Measurements from ENCODE around the gene HOXB13. TPM values are rescaled to one million over a fixed set of nuclear protein-coding genes. Genes with fewer than 3 reads are reported as not detected.

Gene HOXB13
- total and polyA plus RNA-seq, 2 of the 4 experiments (the other 2 are of a cell fraction): not detected

DNA sequence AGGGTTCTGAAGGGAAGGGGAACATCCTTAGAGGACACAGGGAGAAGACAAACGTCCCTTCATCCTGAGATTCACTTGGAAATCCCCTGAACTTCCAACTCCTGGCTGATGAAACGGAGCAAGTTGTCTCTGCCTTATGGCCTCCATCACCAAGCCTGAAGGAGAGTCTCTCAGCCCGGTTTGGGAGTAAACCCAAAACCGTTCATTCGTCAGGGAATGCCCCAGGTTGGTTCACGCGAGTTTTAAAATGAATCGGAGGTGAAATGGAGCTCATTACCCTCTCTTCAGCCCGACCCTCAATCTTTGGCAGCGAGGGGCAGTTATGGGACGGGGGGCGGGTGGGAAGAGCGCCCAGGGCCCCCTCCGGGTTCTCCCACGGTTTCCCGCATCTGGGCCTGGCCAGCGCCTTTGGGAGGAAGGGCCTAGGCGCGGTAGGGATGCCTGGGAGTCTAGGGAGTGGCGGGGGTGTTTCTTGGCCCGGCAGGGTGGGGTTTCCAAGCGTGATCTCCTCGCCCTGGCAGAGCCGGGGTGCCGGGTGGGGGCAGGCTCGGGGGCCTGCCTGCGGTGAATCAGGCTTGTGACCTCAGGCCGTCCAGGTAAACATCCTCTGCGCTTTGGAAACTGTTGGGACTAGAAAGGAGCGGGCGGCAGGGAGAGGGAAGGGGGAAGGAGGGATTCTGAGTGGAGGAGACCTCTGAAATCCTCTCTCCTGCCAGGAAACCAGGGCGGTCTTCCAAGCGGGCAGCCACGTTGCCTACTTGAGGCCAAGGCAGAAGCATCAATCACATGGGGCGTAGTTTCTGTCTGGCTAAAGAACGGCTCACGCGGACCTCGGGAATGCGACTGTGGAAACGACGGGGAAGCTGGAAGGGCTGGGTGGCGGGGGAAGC, 24.1 kb upstream of the HOXB13 start (continued):
- no peak for TF ChIP-seq CEBPB (IDR thresholded peaks at IDR 0.05; ENCODE audit: low read depth, low read length)

GRCh38 chr17:48751733-48752398, 23.3 kb upstream of the HOXB13 start:
- CTCF ChIA-PET: interaction anchor here (0.6 to 0.8 kb wide), 2 partner anchors 39 to 42 kb away, joined by 3 to 7 read pairs; no protein-coding TSS in a partner anchor
- dilution Hi-C loops (cut with HindIII; ENCODE audit: low sequenced_read_pairs, unreplicated experiment): no loop called here
- H4K20me1 ChIP-seq (ENCODE audit: insufficient read depth, low read length): peaks cover 23% of the 10 kb centered on the region; the same call in 1 of the 2 replicates
- TF ChIP-seq MAFK (IDR thresholded peaks at IDR 0.05; ENCODE audit: low read depth, low read length) (no peak), NFE2L2 (IDR thresholded peaks at IDR 0.05; ENCODE audit: low read depth, low read length) (no peak), RFX5 (IDR thresholded peaks at IDR 0.05; ENCODE audit: low read depth, low read length) (no peak), USF2 (IDR thresholded peaks at IDR 0.05; ENCODE audit: low read depth, low read length) (no peak), CEBPB (IDR thresholded peaks at IDR 0.05; ENCODE audit: low read depth, low read length) (no peak), MXI1 (IDR thresholded peaks at IDR 0.05; ENCODE audit: borderline replicate concordance, low read depth, low read length) (no peak), FOS (IDR thresholded peaks at IDR 0.05; ENCODE audit: low read depth, low read length) (no peak), POLR2A (IDR thresholded peaks at IDR 0.05; ENCODE audit: low read depth, low read length) (no peak), CTCF (conservative IDR thresholded peaks at IDR 0.05; ENCODE audit: low read depth, low read length) (no peak), RAD21 (IDR thresholded peaks at IDR 0.05; ENCODE audit: low read length) (no peak)
- TF ChIP-seq, protein P1, sequence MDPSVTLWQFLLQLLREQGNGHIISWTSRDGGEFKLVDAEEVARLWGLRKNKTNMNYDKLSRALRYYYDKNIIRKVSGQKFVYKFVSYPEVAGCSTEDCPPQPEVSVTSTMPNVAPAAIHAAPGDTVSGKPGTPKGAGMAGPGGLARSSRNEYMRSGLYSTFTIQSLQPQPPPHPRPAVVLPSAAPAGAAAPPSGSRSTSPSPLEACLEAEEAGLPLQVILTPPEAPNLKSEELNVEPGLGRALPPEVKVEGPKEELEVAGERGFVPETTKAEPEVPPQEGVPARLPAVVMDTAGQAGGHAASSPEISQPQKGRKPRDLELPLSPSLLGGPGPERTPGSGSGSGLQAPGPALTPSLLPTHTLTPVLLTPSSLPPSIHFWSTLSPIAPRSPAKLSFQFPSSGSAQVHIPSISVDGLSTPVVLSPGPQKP (IDR thresholded peaks at IDR 0.05; ENCODE audit: borderline replicate concordance, low read depth, low read length): no peak

More at GRCh38 chr17:48751733-48752398, 23.3 kb upstream of the HOXB13 start:
- intact Hi-C loops (cut with micrococcal nuclease) (no loop called here), in situ Hi-C loops (cut with MboI; ENCODE audit: low sequenced_read_pairs) (loop anchor here (25.0 kb wide), 1 partner anchor 365 kb away; no protein-coding TSS in a partner anchor)
- no peaks in the 10 kb centered on the region for H3K4me1 ChIP-seq (ENCODE audit: control insufficient read depth, insufficient read depth, low read length)
- WGBS, 2 experiments (ENCODE audit: extremely low coverage in 2 of 2, insufficient read length in 1 of 2): 7% methylated on average over 6 of the region's 13 CpGs; no CpG with 5 or more reads in 1 of the 2 experiments
- H4K5ac ChIP-seq (ENCODE audit: low read depth, low read length): no peak overlapping the region
- H3K9me1 ChIP-seq (ENCODE audit: insufficient read depth, low read length): peaks cover 6% of the 10 kb centered on the region; the same call in 1 of the 2 replicates
- no peaks in the 10 kb centered on the region for H3K79me1 ChIP-seq (ENCODE audit: low read depth in 1 of 2, low read length in 2 of 2)
- no peak overlapping the region for H3K56ac ChIP-seq (ENCODE audit: extremely low read depth, insufficient read depth, low read length)
- no peak overlapping the region for H4K91ac ChIP-seq (ENCODE audit: insufficient read depth, low read depth, low read length)
- H3K18ac ChIP-seq (ENCODE audit: low read depth, low read length): no peak overlapping the region
- 0 out of 2 replicates have a peak overlapping the region, but pooled peaks have one; percentile 77 for H3K23ac ChIP-seq (ENCODE audit: low read depth, low read length)
- no peak overlapping the region for H2BK15ac ChIP-seq (ENCODE audit: low read depth, low read length)
- no peak overlapping the region for H4K8ac ChIP-seq (ENCODE audit: low read depth in 2 of 2, low read length in 2 of 2)
- H2AK9ac ChIP-seq (replicated peaks; ENCODE audit: low read depth, low read length, poor library complexity): no peak overlapping the region
- no peak overlapping the region for H3K4me2 ChIP-seq (ENCODE audit: low read depth, low read length)
- no peak for DNase-seq
- no peak for ATAC-seq (ENCODE audit: low read depth)
- H2AFZ ChIP-seq (replicated peaks; ENCODE audit: low read length, poor library complexity): no peak overlapping the region
- H3K9me3 ChIP-seq (ENCODE audit: control insufficient read depth, insufficient read depth, low read length): peaks cover 13% of the 10 kb centered on the region
- no peak overlapping the region for H3K4ac ChIP-seq (ENCODE audit: low read depth, low read length)
- H3K36me3 ChIP-seq (ENCODE audit: control insufficient read depth, insufficient read depth, low read length): no peaks in the 10 kb centered on the region
- no peak overlapping the region for H2BK20ac ChIP-seq (ENCODE audit: low read depth, low read length)
- BruUV-seq (replicated peaks): no TSS peak
- no peak overlapping the region for H3K14ac ChIP-seq (replicated peaks; ENCODE audit: low read depth, low read length)
- H3K9ac ChIP-seq (ENCODE audit: low read depth, low read length): no peak overlapping the region
- no peak overlapping the region for H2BK5ac ChIP-seq (ENCODE audit: low read depth, low read length, poor library complexity, severe bottlenecking)
- no peak overlapping the region for H3K4me3 ChIP-seq (ENCODE audit: insufficient read depth, low read depth, low read length)
- H2AK5ac ChIP-seq (ENCODE audit: low read depth, low read length): no peak overlapping the region
- H3K27ac ChIP-seq (ENCODE audit: insufficient read depth, low read length): no peak overlapping the region
- POLR2A ChIA-PET (ENCODE audit: unreplicated experiment): no interaction called here
- H3K27me3 ChIP-seq (ENCODE audit: control insufficient read depth, insufficient read depth, low read length): peaks cover 95% of the 10 kb centered on the region
- no peak overlapping the region for H2BK120ac ChIP-seq (ENCODE audit: low read depth, low read length)
